HG03139 (cell line): ENCODE results near the gene PROM1.

Experiments
- ATAC-seq: cut with Tn5 transposase; IDR thresholded peaks from one replicate; pipeline ENCODE4 v1.9.1; 2021; ENCODE audit not compliant: unreplicated experiment

Gene PROM1

DNA sequence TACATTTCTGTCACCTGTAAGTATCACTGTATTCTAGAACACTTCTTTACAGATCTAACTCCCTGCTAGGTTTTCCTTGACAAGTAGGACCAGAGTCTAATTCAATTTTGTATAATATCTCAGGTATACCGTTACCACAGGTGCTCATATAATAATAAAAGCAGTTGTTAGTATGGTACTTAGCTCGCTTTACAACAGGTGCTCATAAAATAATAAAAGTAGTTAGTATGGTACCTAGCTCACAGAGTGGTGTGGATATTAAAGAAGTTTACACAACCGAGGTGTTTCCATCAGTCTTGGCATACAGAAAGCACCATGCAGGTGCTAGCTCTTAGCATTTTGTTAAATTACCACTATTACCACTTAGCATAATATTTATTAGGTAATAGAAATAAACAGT lies 88.0 kb downstream of the PROM1 start:
- ATAC-seq = no peak

GRCh38 chr4:15992167-15992485 lies 91.7 kb downstream of the PROM1 start:
- ATAC-seq = no peak

DNA sequence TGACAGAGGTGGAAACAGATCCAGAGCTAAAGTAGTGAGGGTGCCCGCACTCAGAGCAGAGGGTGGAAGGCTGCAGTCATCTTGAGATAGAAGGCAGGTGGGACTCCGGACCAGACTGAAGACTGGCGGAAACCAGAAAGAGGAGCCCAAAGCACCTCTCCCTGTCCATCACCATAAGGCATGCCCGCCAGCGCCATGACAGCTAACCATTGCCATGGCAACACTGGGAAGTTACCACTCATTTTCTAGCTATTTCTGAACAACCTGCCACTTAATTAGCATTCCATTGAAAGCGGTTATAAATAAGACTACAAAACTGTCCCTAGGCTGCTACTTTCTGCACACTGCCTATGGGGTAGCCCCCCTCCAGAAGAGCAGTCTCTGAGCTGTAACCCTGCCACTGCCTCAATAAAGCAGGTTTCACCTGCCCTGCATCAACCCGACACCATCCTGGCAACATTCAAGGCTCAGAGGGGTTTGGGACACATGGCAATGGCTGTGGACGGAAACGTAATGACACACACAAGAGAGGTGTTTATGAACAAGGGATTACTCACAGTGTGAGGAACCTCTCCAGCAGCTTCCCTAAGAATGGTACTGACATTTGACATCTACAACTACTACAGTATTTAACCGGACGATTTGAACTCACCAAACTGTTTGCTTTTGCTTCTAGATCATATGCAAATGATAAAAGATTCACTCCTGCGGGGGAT lies 93.1 kb downstream of the PROM1 start:
- no peak for ATAC-seq

DNA sequence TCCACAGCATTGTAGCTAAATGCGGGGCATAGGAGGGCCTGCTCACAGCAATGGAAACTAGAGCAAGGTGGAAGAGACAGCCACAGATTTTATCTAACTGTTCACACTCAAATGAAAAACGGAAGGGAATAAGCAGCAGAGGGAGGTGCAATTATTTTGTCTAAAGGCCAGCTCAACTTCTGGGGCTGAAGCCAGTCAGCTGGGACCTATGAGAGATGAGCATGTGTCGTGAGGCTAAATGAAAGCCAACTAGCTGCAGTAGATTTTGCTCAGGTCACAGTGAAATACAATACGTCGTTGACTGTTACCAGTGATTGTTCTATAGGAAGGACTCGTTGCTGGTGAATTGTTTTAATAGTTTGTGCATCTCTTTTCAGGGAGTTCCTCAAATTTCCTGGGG lies 94.4 kb downstream of the PROM1 start:
- no peak for ATAC-seq

DNA sequence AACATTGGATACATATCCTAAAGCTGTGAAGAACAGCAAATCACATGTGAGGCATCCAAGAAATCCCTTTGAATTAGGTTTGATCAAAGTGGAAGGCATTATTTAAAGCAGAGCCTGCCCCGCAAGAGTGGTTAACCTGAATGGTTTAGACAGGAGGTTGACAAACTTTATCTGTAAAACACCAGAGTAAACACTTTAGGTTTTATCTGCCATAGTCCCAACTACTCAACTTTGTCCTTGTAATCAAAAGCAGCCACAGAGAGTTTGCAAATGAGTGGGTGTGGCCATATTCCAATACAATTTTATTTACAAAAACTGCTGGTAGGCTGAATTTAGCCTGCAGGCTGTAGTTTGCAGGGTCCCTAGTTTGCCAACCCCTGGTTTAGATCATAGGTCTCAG lies 95.6 kb downstream of the PROM1 start:
- ATAC-seq = no peak

- ATAC-seq = no peak
Measured at GRCh38 chr4:15986907-15987306, 96.9 kb downstream of the PROM1 start.

DNA sequence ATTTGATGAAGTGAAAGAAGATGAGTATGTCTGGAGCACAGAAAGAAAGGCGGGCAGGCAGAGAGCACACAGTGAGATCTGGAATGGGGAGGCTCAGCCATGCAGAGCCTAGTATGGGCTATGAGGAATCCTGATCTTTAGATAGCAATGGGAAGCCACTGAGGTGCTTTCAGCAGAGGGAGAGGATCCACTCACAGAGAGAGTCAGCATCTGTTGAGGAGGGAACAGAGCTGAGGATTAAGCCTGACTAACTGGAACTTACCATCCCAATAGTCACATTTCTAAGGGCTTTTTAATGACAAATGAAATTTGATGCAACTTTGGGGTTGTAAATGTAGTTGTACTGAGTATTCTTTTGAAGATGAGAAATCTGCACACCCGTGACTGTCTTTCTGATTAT lies 100.2 kb downstream of the PROM1 start:
- no peak for ATAC-seq

DNA sequence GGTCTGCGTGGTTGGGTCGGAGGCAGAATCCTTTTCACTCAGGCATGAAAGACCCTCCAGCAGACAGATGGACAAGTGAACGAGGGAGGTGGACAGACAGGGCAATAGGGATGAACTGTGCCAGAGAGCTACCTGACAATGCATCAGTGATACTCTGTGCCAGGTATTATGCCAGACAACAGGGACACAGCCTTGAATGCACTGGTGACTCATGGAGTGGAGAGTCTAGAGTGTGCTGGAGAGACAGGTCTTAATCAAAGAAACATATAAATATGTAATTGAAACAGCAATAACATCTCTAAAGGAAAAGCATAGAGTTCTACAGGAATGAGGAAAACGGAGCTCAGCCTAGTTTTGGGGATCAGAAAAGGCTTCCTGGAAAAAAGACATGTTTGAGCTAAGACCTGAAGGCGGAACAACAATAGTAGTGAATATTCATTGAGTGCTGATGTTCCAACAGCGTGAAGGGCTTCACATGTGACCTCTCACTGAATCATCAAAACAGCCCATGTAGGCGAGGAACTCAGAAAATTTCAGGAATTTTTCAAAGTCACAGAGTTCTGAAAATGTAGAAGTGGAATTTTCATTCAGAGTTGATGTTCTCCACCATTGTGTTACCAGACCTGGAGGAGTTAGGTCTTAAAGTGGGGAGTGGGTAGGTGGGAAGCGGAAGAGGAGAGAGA lies 100.8 kb downstream of the PROM1 start:
- ATAC-seq = no peak

- ATAC-seq = no peak
Measured at GRCh38 chr4:15976456-15977447, 107.1 kb downstream of the PROM1 start.

GRCh38 chr4:15971068-15971801 lies 112.6 kb downstream of the PROM1 start:
- ATAC-seq = no peak

DNA sequence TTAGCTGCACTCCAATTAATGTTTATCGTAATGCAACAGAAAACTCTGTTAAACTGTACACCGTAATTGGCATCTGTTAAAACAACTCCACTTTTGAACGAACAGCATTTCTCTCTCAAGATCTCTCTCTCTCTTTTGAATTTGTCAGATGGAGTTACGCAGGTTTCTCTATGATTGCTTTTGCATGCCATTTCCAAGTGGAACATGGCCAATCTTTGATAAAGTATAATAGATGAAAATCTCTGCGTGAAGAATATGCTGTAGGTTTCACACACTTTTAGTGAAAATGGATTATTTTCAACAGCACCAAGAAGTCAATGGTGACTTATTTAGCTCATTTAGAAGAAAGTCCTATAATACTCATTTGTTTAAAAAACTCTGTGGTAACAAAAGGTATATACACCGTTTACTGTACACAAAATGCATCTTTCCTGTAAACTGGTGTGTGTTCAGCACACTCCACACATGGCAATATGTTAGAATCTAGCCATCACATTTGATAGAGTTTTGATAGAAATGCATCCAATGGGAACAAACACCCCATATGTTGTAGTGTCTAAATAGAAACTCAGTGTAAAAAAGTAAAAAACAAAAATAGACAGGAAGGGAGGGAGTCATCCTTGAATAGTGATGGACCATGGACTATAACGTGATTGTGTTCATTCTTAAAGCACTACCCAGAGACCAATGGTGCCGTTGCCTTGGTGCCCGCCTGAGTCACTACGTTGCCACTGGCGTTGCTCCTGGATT lies 115.1 kb downstream of the PROM1 start:
- no peak for ATAC-seq

GRCh38 chr4:15965325-15965724 lies 118.5 kb downstream of the PROM1 start:
- no peak for ATAC-seq

DNA sequence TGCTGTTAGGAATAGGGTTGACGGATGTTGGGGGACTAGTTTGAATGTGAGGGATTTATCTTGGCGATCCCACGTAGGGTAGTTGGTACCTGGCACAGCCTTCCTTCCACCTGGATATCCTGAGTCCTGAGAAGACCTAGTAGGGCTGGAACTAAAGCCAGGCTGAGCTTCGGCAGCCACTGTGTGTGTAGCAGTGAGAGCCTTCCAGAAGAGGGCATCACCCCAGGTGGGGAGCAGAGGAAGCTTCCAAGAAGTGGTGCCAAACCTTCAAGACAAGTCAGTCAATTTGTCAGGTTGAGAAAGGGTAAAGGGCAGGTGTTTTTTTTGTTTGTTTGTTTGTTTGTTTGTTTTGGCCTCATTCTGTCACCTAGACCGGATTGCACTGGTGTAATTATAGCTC lies 119.7 kb downstream of the PROM1 start:
- no peak for ATAC-seq

DNA sequence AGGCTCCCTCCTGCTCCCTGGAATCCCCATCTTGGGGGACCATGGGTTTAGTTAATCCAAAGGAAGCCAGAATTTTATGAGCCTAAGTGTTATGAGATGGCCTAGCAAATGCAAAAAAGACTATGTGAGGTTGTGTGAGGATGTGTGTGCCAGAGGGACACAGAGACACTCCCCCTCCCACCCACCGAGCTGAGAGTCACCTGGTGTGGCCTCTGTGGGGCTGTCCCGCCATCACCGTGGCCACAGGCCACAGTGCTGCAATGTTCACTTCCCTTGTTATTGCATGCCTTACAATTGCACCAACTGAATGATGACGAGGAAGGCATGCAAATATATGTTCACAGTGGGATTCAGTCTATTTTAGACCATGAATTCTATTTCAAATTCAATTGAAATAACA lies 120.2 kb downstream of the PROM1 start:
- ATAC-seq = peak; percentile 87

- ATAC-seq = no peak
Measured at GRCh38 chr4:15963001-15963451, 120.8 kb downstream of the PROM1 start, which contains the start of gene FGFBP2. FGFBP2 (minus strand) TSS chr4:15963175; CDS start chr4:15963129, 46 bp downstream.

DNA sequence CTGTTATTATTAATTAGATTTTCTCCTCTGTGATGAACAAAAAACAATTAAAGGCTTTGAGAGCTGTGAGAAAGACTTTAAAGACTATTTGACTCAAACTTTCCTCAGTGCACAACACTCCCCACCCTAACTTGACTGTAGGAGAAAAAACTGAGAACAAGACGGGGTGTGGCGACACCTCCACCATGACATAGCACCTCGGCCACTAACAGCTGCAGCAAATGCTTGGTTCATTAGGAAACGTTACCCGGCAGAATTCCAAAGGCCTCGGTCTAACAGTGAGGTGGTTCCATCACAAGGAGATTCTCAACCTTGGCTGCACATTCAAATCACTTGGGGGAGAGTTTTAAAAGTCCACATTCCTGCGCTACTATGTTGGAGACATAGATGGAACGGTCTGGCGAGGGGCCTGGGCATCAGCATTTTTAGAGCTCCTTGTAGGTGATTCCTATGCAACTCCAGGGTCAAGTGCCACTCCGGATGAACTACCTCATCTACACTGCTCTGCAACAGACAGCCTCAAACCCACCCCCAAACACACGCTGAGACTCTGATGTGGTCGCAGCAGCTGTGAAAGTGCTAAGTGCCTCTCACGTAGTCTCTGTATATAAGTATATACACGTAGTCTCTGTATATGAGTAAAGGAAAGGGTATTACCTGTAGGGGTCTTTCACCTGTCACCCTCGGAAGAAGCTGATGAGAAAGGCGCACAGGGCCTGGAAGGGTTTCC lies 121.9 kb downstream of the PROM1 start:
- ATAC-seq = no peak

DNA sequence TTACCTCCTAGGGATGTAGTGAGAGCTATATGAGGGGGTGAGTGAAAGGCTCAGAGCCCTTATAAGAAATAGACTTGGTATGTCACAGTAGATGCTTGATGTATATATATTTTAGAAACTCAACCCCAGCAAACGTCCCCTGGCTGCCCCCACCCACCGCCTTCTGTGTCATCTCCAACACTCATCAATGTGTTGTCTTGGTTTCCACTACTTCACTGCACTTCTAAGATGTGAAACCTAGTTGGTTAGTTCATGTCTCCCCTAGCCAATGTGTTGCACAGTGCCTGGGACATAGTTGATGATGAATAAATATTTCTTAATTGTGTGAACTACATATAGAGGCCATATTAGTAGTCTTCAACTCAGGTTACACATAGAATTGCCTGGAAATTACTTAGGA lies 125.3 kb downstream of the PROM1 start:
- ATAC-seq = no peak

DNA sequence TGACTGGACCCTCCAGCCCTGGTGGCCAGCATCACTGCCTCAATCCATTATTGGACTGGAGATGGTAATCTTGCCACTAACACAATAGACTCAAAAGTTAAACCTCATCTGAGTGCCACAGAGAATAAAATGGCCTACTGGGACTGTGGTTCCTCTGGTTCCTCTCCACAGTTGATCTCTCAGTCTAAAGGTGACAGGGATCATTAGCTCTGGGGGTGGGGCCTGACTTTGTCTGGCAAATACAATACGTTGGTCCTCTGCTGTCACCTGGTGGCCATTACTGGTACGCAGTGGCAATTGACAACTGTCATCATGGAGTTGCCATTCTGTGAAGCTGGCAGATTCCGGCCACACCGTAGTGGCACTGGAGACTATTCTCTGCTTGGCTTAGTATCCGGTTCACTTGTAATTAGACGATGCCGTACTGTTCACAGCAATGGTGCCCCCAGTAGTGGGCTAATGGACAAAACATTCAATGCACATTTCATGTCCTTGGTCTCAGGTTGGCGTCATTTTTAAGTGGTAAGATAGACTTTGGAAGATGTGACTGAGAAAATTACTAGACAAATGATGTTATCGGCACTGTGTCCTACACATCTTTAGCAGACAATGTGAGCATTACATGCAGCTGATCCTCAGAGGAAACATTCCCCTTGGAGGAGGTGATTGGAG lies 127.5 kb downstream of the PROM1 start:
- peak; percentile 85 for ATAC-seq

- no peak for ATAC-seq
Measured at GRCh38 chr4:15955670-15956069, 128.2 kb downstream of the PROM1 start.
